PC-3 (cell line): ENCODE results near the gene ZNF391. TPM values are rescaled to one million over a fixed set of nuclear protein-coding genes. Genes with fewer than 3 reads are reported as not detected.
A peak's percentile ranks its signal among the peaks of the same experiment; 100 is the strongest.
"Not testable (repeated sequence)": the region's sequence is repeated elsewhere in the genome, so short reads cannot be mapped to it uniquely, and the experiment has no call there.

Experiments
- ATAC-seq: fragments of 200-7000 bp; cut with Tn5 transposase; 2 replicates; pipeline ENCODE4 v1.9.1; 2020; ENCODE audit warnings: mild to moderate bottlenecking, moderate library complexity
- BruUV-seq: library from RNA; stranded (reverse); fragments of 400-500 nt; replicated peaks from 2 replicates; lab custom pipeline; 2021; lab: Mats Ljungman, UMichigan
- CTCF ChIA-PET: fragments of 300-600 bp; sonication (Branson Sonifier 250); formaldehyde crosslinking; loops from one replicate; lab custom pipeline; 2022; ENCODE audit warnings: antibody characterized with exemption; lab: Charles Lee
- POLR2A ChIA-PET: fragments of 300-600 bp; sonication (Branson Sonifier 250); formaldehyde crosslinking; loops from one replicate; lab custom pipeline; 2022; ENCODE audit warnings: antibody characterized with exemption; ENCODE audit not compliant: unreplicated experiment; lab: Charles Lee
- DNase-seq: peaks from one replicate; pipeline ENCODE4 v3.0.0-alpha.2; 2015
- H2AFZ ChIP-seq: fragments of 300-600 bp; sonication (generic); 2 replicates; pipeline ENCODE4 v1.6.0; 2016; ENCODE audit warnings: antibody characterized with exemption, low read length
- H3F3A ChIP-seq: fragments of 300-600 bp; sonication (generic); one replicate; pipeline ENCODE4 v1.6.0; 2017; ENCODE audit warnings: antibody characterized with exemption, low read length, control low read depth, mild to moderate bottlenecking; ENCODE audit not compliant: unreplicated experiment
- H3K27ac ChIP-seq: fragments of 300-600 bp; sonication (generic); 2 replicates; pipeline ENCODE4 v1.5.1; 2016; ENCODE audit warnings: mild to moderate bottlenecking, low read length
- H3K27me3 ChIP-seq: fragments of 300-600 bp; sonication (generic); 2 replicates; pipeline ENCODE4 v1.6.1; 2016; ENCODE audit warnings: low read length, mixed read lengths
- H3K36me3 ChIP-seq: fragments of 300-600 bp; sonication (generic); 2 replicates; pipeline ENCODE4 v1.6.1; 2016; ENCODE audit warnings: low read depth, mixed run types, low read length, mixed read lengths
- H3K4me1 ChIP-seq: fragments of 300-600 bp; sonication (generic); 2 replicates; pipeline ENCODE4 v1.5.1; 2016; ENCODE audit warnings: low read length; ENCODE audit not compliant: insufficient read depth
- H3K4me2 ChIP-seq: fragments of 300-600 bp; sonication (generic); 2 replicates; pipeline ENCODE4 v1.6.0; 2016; ENCODE audit warnings: low read length
- H3K4me3 ChIP-seq: fragments of 300-600 bp; sonication (generic); 2 replicates; pipeline ENCODE4 v1.5.1; 2016; ENCODE audit warnings: mild to moderate bottlenecking, low read length, mixed read lengths
- H3K79me2 ChIP-seq: fragments of 300-600 bp; sonication (generic); 2 replicates; pipeline ENCODE4 v1.6.1; 2017; ENCODE audit warnings: low read length, mixed read lengths
- H3K9ac ChIP-seq: fragments of 300-600 bp; sonication (generic); 2 replicates; pipeline ENCODE4 v1.6.0; 2016; ENCODE audit warnings: mild to moderate bottlenecking, low read length
- H3K9me2 ChIP-seq: fragments of 300-600 bp; sonication (generic); replicated peaks from 2 replicates; pipeline ENCODE4 v1.6.1; 2016; ENCODE audit warnings: mixed run types, low read length, mixed read lengths
- H3K9me3 ChIP-seq: fragments of 300-600 bp; sonication (generic); 2 replicates; pipeline ENCODE4 v1.6.1; 2016; ENCODE audit warnings: low read length, mixed read lengths
- H4K20me1 ChIP-seq: fragments of 300-600 bp; sonication (generic); 2 replicates; pipeline ENCODE4 v1.6.1; 2016; ENCODE audit warnings: low read length, mixed read lengths
- EZH2 ChIP-seq: fragments of 300-600 bp; sonication (generic); IDR thresholded peaks from one replicate; pipeline ENCODE4 v1.6.1; 2017; ENCODE audit warnings: antibody characterized with exemption, mild to moderate bottlenecking, low read length; ENCODE audit not compliant: unreplicated experiment
- EZH2phosphoT487 ChIP-seq: fragments of 300-600 bp; sonication (generic); IDR thresholded peaks from 2 replicates; pipeline ENCODE4 v1.6.1; 2018; ENCODE audit warnings: mild to moderate bottlenecking, antibody characterized with exemption, low read length, borderline replicate concordance
- intact Hi-C: fragments of 100-400 bp; cut with micrococcal nuclease; formaldehyde crosslinking; loops from 2 replicates; pipeline ENCODE4 v1.9.0; 2023
- total RNA-seq: library from RNA; depleted of rRNA; stranded (reverse); fragments of >200 nt; gene quantifications from 2 replicates; pipeline ENCODE4 v1.2.3, GENCODE V29; 2014
- TF ChIP-seq, protein P1 (sequence below): fragments of 300-600 bp; sonication (generic); conservative IDR thresholded peaks from 2 replicates; pipeline ENCODE4 v1.5.1; 2017; ENCODE audit warnings: antibody characterized with exemption, low read depth, mild to moderate bottlenecking, low read length

The ZNF391 gene
- total RNA-seq, 1 experiment from 2014 or later, result 5.9 TPM

DNA sequence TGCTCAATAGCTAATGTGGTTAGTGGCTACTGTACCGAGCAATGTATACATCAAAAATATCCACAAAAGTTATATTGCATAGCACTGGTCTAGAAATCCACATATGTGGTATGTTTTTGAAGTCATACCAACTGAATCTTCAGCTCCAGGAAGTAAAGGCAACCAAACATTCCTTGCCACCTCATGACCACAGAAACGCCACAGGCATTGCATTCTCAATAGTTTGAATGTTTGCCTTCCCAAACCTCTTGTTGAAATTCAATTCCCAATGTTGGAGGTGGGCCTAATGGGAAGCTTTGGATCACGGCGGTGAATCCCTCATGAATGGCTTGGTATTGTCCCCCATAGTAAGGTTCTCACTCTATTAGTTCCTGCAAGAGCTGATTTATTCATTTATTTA is 18.2 kb upstream of the ZNF391 start:
- ATAC-seq, result no peak
- Histone ChIP-seq H2AFZ (no peak overlapping the region), H3K36me3 (peaks cover 3% of the 10 kb centered on the region; the same call in 1 of the 2 replicates), H3K4me3 (no peak overlapping the region), H3K9me3 (no peaks in the 10 kb centered on the region), H4K20me1 (no peaks in the 10 kb centered on the region), H3K79me2 (no peaks in the 10 kb centered on the region), H3K27ac (no peak overlapping the region), H3K9me2 (no peaks in the 10 kb centered on the region), H3K4me1 (peaks cover 12% of the 10 kb centered on the region), H3K9ac (no peak overlapping the region), H3K27me3 (no peaks in the 10 kb centered on the region), H3K4me2 (no peak overlapping the region), H3F3A (no peaks in the 10 kb centered on the region)
- intact Hi-C loops, result no loop called here
- no peak for DNase-seq
- TF ChIP-seq EZH2phosphoT487, result no peak
- TF ChIP-seq, protein P1, sequence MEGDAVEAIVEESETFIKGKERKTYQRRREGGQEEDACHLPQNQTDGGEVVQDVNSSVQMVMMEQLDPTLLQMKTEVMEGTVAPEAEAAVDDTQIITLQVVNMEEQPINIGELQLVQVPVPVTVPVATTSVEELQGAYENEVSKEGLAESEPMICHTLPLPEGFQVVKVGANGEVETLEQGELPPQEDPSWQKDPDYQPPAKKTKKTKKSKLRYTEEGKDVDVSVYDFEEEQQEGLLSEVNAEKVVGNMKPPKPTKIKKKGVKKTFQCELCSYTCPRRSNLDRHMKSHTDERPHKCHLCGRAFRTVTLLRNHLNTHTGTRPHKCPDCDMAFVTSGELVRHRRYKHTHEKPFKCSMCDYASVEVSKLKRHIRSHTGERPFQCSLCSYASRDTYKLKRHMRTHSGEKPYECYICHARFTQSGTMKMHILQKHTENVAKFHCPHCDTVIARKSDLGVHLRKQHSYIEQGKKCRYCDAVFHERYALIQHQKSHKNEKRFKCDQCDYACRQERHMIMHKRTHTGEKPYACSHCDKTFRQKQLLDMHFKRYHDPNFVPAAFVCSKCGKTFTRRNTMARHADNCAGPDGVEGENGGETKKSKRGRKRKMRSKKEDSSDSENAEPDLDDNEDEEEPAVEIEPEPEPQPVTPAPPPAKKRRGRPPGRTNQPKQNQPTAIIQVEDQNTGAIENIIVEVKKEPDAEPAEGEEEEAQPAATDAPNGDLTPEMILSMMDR, result no peak
- POLR2A ChIA-PET, result no interaction called here
- CTCF ChIA-PET, result no interaction called here
- no TSS peak for BruUV-seq

DNA sequence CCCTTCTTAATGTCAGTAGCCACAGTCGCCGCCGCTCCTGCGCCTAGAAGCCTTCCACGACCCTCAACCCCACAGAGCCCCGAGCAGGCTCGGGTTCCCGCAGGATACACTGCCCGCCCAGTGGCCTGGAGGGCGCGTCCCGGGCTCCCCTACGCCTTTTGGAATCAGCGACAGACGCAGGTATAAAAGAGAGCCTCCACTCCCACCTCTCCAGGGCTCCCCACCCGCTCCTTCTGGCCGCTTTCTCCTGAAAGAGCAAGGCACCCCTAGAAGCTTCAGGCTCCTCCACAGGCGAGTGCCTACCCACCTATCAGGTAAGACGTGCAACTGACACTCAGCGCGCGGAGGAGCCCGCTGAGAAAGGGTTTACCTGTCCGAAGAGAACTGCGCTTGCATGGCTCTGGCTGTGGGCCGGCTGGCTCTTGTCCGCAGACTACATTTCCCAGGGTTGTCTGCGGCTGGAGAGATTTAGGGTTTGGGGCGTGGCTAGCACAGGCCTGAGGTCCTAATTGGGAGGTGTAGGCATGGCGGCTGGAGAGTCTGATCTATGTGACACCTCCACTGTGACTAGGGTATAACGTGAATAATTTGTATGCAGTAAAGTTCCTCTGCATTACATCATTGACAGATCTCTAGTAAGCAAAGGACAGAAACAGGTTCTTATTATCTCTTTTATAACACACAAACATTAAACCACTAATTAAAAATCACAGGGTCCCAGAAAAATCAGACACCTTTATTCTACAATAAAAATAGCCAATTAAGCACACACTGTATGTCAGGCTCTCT is 13.5 kb upstream of the ZNF391 start:
- H3K9me3 ChIP-seq, result no peaks in the 10 kb centered on the region
- H3K4me1 ChIP-seq, result peaks cover 15% of the 10 kb centered on the region
- H3K9ac ChIP-seq, result peak overlapping the region; percentile 45; the same call in 1 of the 2 replicates
- POLR2A ChIA-PET, result interaction anchor here (0.7 kb wide), 1 partner anchor 444 kb away, joined by 10 read pairs; no protein-coding TSS in a partner anchor
- no peaks in the 10 kb centered on the region for H3K27me3 ChIP-seq
- TSS peak; percentile 56 for BruUV-seq
- H2AFZ ChIP-seq, result peak overlapping the region; percentile 95
- no peak overlapping the region for H3K27ac ChIP-seq
- peak overlapping the region; percentile 77 for H3K4me3 ChIP-seq
- intact Hi-C loops, result no loop called here
- ATAC-seq, result peak; percentile 98
- peak; percentile 89 for DNase-seq
- CTCF ChIA-PET, result interaction anchor here (0.5 kb wide), 1 partner anchor 34 kb away, joined by 8 read pairs; no protein-coding TSS in a partner anchor
- no peaks in the 10 kb centered on the region for H3F3A ChIP-seq
- H3K36me3 ChIP-seq, result no peaks in the 10 kb centered on the region
- no peaks in the 10 kb centered on the region for H3K79me2 ChIP-seq
- no peaks in the 10 kb centered on the region for H3K9me2 ChIP-seq
- H4K20me1 ChIP-seq, result no peaks in the 10 kb centered on the region
- no peak for TF ChIP-seq EZH2phosphoT487
- TF ChIP-seq, protein P1, result no peak
- no peak for TF ChIP-seq EZH2
- peak overlapping the region; percentile 81 for H3K4me2 ChIP-seq

DNA sequence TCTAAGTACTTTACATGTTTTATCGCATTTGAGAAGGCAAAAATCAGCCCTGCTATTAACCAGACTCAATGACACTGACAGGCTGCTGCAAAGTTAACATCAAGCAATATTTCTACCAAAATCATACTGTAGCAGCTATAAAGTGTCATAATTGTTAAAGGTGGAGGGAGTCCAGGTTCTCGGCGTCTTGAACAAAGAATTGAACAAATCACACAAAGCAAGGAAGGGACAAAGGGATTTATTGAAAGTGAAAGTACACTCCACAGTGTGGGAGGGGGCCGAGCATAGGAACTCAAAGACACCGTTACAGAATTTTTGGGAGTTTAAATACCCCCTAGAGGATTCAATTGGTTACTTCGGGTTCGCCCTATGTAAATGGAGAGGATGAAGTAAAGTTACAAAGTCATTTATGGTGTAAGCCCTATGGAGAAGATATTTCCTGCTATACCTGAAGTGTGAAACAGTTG is 12.9 kb upstream of the ZNF391 start:
- Histone ChIP-seq H3K4me3 (peak overlapping the region; percentile 77), H3K79me2 (no peaks in the 10 kb centered on the region), H3K4me1 (peaks cover 15% of the 10 kb centered on the region), H4K20me1 (no peaks in the 10 kb centered on the region), H3F3A (no peaks in the 10 kb centered on the region), H3K9me2 (no peaks in the 10 kb centered on the region), H3K4me2 (peak overlapping the region; percentile 81), H3K9me3 (no peaks in the 10 kb centered on the region), H3K9ac (0 out of 2 replicates have a peak overlapping the region, but pooled peaks have one; percentile 9), H3K36me3 (no peaks in the 10 kb centered on the region), H3K27me3 (no peaks in the 10 kb centered on the region), H3K27ac (no peak overlapping the region), H2AFZ (peak overlapping the region; percentile 95)
- POLR2A ChIA-PET, result no interaction called here
- intact Hi-C loops, result no loop called here
- TF ChIP-seq EZH2 (no peak), EZH2phosphoT487 (no peak)
- TF ChIP-seq, protein P1, result no peak; the same call in 1 of the 2 replicates
- no TSS peak for BruUV-seq
- DNase-seq (peak; percentile 39), ATAC-seq (peak; percentile 28)
- CTCF ChIA-PET, result interaction anchor here (0.5 kb wide), 1 partner anchor 34 kb away, joined by 8 read pairs; no protein-coding TSS in a partner anchor

DNA sequence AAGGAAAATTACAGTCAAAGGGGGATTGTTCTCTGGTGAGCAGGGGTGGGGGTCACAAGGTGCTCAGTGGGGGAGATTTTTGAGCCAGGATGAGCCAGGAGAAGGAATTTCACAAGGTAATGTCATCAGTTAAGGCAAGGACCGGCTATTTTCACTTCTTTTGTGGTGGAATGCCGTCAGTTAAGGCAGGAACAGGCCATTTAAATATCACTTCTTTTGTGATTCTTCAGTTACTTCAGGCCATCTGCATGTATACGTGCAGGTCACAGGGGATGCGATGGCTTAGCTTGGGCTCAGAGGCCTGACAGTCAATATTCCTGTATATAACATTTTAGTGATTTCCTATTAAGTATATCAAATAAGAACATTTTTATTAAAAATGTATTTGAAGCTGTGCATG is 10.2 kb upstream of the ZNF391 start:
- H3K9me3 ChIP-seq, intact Hi-C loops, H3K27ac ChIP-seq, CTCF ChIA-PET, H3F3A ChIP-seq, BruUV-seq, H3K36me3 ChIP-seq, H3K4me2 ChIP-seq, H2AFZ ChIP-seq, POLR2A ChIA-PET, DNase-seq, ATAC-seq, H3K4me3 ChIP-seq, H4K20me1 ChIP-seq, H3K27me3 ChIP-seq, H3K9ac ChIP-seq, H3K79me2 ChIP-seq, H3K9me2 ChIP-seq: not testable (repeated sequence)
- H3K4me1 ChIP-seq, result peaks cover 15% of the 10 kb centered on the region
